HG03139 (cell line): ENCODE results near the gene KRTAP10-7.
"Not testable (repeated sequence)": the region's sequence is repeated elsewhere in the genome, so short reads cannot be mapped to it uniquely, and the experiment has no call there.

Experiments
- ATAC-seq: cut with Tn5 transposase; IDR thresholded peaks from one replicate; pipeline ENCODE4 v1.9.1; 2021; ENCODE audit not compliant: unreplicated experiment

The KRTAP10-7 gene

GRCh38 chr21:44600118-44600978, at the start of gene KRTAP10-7:
Gene KRTAP10-7 (plus strand): TSS chr21:44600597. CDS start chr21:44600622, 25 bp downstream.
- ATAC-seq = not testable (repeated sequence)

- ATAC-seq = no peak
These were observed 49.6 kb upstream of the KRTAP10-7 start for GRCh38 chr21:44550807-44551206.

- ATAC-seq = no peak
These were observed 48.9 kb upstream of the KRTAP10-7 start, which contains the start of gene KRTAP10-2 for GRCh38 chr21:44551340-44551961. Gene KRTAP10-2 (minus strand): TSS chr21:44551505. CDS start chr21:44551458, 47 bp downstream.

GRCh38 chr21:44552136-44552535, 48.3 kb upstream of the KRTAP10-7 start:
- ATAC-seq = no peak

- no peak for ATAC-seq
These were observed 47.7 kb upstream of the KRTAP10-7 start for GRCh38 chr21:44552681-44553080.

- no peak for ATAC-seq
These were observed 45.1 kb upstream of the KRTAP10-7 start for GRCh38 chr21:44555200-44555875.

- ATAC-seq = no peak
These were observed 43.5 kb upstream of the KRTAP10-7 start for GRCh38 chr21:44556879-44557278.

- ATAC-seq = no peak
These were observed 42.7 kb upstream of the KRTAP10-7 start for GRCh38 chr21:44557491-44558328.

GRCh38 chr21:44558329-44558675, 42.1 kb upstream of the KRTAP10-7 start:
- ATAC-seq = not testable (repeated sequence)

GRCh38 chr21:44558695-44559094, 41.7 kb upstream of the KRTAP10-7 start, which contains the start of gene KRTAP10-3:
Gene KRTAP10-3 (minus strand): TSS chr21:44558795. CDS start chr21:44558715, 80 bp downstream.
- ATAC-seq = no peak

GRCh38 chr21:44564099-44564498, 36.3 kb upstream of the KRTAP10-7 start:
- no peak for ATAC-seq

- no peak for ATAC-seq
These were observed 35.4 kb upstream of the KRTAP10-7 start for GRCh38 chr21:44564886-44565598.

- no peak for ATAC-seq
These were observed 34.0 kb upstream of the KRTAP10-7 start for GRCh38 chr21:44566403-44566802.

- no peak for ATAC-seq
These were observed 32.8 kb upstream of the KRTAP10-7 start for GRCh38 chr21:44567481-44568171.

GRCh38 chr21:44568261-44568660, 32.1 kb upstream of the KRTAP10-7 start:
- ATAC-seq = no peak

- no peak for ATAC-seq
These were observed 31.5 kb upstream of the KRTAP10-7 start for GRCh38 chr21:44568667-44569556.

- ATAC-seq = no peak
These were observed 30.4 kb upstream of the KRTAP10-7 start for GRCh38 chr21:44569861-44570517.

GRCh38 chr21:44571296-44571695, 29.1 kb upstream of the KRTAP10-7 start:
- no peak for ATAC-seq
